Measurements from ENCODE around the gene NEK7.

DNA sequence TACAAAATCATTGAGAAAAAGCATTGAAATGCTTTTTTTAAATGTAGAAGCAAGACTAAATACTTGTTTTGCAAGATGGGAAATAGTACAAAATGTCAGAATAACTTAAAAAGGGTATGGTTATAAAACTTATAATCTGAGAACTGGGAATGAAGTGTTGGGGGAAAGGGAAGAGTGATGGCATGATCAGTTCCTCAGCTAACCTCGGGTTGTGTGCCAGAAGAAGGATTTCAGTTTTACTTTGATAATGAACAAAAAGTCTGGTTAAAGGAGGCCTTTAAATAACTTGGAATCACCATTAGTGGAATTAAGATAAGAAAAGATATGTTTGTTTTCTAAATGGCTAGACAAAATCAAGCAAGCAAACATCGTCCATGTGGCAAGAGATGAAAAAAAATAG, 20.7 kb downstream of the NEK7 start:
- TF ChIP-seq, protein P1, sequence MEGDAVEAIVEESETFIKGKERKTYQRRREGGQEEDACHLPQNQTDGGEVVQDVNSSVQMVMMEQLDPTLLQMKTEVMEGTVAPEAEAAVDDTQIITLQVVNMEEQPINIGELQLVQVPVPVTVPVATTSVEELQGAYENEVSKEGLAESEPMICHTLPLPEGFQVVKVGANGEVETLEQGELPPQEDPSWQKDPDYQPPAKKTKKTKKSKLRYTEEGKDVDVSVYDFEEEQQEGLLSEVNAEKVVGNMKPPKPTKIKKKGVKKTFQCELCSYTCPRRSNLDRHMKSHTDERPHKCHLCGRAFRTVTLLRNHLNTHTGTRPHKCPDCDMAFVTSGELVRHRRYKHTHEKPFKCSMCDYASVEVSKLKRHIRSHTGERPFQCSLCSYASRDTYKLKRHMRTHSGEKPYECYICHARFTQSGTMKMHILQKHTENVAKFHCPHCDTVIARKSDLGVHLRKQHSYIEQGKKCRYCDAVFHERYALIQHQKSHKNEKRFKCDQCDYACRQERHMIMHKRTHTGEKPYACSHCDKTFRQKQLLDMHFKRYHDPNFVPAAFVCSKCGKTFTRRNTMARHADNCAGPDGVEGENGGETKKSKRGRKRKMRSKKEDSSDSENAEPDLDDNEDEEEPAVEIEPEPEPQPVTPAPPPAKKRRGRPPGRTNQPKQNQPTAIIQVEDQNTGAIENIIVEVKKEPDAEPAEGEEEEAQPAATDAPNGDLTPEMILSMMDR (IDR thresholded peaks at IDR 0.05; ENCODE audit: control extremely low read depth in 1 of 3, insufficient read depth in 1 of 3, low read depth in 1 of 3, low read length in 3 of 3): no peak
- TF ChIP-seq, protein P2, sequence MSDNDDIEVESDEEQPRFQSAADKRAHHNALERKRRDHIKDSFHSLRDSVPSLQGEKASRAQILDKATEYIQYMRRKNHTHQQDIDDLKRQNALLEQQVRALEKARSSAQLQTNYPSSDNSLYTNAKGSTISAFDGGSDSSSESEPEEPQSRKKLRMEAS (IDR thresholded peaks at IDR 0.05): no peak
- TF ChIP-seq POLR2AphosphoS5 (IDR thresholded peaks at IDR 0.05; ENCODE audit: low read depth, low read length) (no peak), BRCA1 (IDR thresholded peaks at IDR 0.05; ENCODE audit: low read depth, low read length) (no peak), NRF1 (IDR thresholded peaks at IDR 0.05; ENCODE audit: low read depth, low read length) (no peak), JUN (IDR thresholded peaks at IDR 0.05; ENCODE audit: low read depth, low read length) (no peak), RFX5 (IDR thresholded peaks at IDR 0.05; ENCODE audit: borderline replicate concordance, low read depth, low read length) (no peak), TAF1 (IDR thresholded peaks at IDR 0.05; ENCODE audit: low read depth, low read length) (no peak), MAFK (IDR thresholded peaks at IDR 0.05; ENCODE audit: low read depth, low read length) (no peak), EGR1 (IDR thresholded peaks at IDR 0.05; ENCODE audit: borderline replicate concordance, low read depth, low read length) (no peak), RAD21 (IDR thresholded peaks at IDR 0.05 in 1 of 2, conservative IDR thresholded peaks at IDR 0.05 in 1 of 2; ENCODE audit: low read depth in 2 of 2, low read length in 2 of 2) (no peak), EP300 (IDR thresholded peaks at IDR 0.05; ENCODE audit: borderline replicate concordance in 1 of 2, low read depth in 2 of 2, low read length in 2 of 2) (no peak), GABPA (IDR thresholded peaks at IDR 0.05; ENCODE audit: borderline replicate concordance, insufficient read depth, low read length) (no peak)
- TF ChIP-seq, protein P3, sequence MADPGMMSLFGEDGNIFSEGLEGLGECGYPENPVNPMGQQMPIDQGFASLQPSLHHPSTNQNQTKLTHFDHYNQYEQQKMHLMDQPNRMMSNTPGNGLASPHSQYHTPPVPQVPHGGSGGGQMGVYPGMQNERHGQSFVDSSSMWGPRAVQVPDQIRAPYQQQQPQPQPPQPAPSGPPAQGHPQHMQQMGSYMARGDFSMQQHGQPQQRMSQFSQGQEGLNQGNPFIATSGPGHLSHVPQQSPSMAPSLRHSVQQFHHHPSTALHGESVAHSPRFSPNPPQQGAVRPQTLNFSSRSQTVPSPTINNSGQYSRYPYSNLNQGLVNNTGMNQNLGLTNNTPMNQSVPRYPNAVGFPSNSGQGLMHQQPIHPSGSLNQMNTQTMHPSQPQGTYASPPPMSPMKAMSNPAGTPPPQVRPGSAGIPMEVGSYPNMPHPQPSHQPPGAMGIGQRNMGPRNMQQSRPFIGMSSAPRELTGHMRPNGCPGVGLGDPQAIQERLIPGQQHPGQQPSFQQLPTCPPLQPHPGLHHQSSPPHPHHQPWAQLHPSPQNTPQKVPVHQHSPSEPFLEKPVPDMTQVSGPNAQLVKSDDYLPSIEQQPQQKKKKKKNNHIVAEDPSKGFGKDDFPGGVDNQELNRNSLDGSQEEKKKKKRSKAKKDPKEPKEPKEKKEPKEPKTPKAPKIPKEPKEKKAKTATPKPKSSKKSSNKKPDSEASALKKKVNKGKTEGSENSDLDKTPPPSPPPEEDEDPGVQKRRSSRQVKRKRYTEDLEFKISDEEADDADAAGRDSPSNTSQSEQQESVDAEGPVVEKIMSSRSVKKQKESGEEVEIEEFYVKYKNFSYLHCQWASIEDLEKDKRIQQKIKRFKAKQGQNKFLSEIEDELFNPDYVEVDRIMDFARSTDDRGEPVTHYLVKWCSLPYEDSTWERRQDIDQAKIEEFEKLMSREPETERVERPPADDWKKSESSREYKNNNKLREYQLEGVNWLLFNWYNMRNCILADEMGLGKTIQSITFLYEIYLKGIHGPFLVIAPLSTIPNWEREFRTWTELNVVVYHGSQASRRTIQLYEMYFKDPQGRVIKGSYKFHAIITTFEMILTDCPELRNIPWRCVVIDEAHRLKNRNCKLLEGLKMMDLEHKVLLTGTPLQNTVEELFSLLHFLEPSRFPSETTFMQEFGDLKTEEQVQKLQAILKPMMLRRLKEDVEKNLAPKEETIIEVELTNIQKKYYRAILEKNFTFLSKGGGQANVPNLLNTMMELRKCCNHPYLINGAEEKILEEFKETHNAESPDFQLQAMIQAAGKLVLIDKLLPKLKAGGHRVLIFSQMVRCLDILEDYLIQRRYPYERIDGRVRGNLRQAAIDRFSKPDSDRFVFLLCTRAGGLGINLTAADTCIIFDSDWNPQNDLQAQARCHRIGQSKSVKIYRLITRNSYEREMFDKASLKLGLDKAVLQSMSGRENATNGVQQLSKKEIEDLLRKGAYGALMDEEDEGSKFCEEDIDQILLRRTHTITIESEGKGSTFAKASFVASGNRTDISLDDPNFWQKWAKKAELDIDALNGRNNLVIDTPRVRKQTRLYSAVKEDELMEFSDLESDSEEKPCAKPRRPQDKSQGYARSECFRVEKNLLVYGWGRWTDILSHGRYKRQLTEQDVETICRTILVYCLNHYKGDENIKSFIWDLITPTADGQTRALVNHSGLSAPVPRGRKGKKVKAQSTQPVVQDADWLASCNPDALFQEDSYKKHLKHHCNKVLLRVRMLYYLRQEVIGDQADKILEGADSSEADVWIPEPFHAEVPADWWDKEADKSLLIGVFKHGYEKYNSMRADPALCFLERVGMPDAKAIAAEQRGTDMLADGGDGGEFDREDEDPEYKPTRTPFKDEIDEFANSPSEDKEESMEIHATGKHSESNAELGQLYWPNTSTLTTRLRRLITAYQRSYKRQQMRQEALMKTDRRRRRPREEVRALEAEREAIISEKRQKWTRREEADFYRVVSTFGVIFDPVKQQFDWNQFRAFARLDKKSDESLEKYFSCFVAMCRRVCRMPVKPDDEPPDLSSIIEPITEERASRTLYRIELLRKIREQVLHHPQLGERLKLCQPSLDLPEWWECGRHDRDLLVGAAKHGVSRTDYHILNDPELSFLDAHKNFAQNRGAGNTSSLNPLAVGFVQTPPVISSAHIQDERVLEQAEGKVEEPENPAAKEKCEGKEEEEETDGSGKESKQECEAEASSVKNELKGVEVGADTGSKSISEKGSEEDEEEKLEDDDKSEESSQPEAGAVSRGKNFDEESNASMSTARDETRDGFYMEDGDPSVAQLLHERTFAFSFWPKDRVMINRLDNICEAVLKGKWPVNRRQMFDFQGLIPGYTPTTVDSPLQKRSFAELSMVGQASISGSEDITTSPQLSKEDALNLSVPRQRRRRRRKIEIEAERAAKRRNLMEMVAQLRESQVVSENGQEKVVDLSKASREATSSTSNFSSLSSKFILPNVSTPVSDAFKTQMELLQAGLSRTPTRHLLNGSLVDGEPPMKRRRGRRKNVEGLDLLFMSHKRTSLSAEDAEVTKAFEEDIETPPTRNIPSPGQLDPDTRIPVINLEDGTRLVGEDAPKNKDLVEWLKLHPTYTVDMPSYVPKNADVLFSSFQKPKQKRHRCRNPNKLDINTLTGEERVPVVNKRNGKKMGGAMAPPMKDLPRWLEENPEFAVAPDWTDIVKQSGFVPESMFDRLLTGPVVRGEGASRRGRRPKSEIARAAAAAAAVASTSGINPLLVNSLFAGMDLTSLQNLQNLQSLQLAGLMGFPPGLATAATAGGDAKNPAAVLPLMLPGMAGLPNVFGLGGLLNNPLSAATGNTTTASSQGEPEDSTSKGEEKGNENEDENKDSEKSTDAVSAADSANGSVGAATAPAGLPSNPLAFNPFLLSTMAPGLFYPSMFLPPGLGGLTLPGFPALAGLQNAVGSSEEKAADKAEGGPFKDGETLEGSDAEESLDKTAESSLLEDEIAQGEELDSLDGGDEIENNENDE (IDR thresholded peaks at IDR 0.05; ENCODE audit: insufficient replicate concordance, low read length): no peak

Data from H1 (cell line).